Smooth muscle cell (in vitro differentiated cells): ENCODE measurements around the gene DTNBP1. TPM values are rescaled to one million over a fixed set of nuclear protein-coding genes. Genes with fewer than 3 reads are reported as not detected.

ENCODE experiments used
- DNase-seq: peaks from one replicate; lab custom pipeline; 2025; ENCODE audit not compliant: unreplicated experiment; lab: John Stamatoyannopoulos, UW
- H2AFZ ChIP-seq: fragments of 200-600 bp; sonication (generic); 2 replicates; pipeline ENCODE4 v1.6.0; 2016; ENCODE audit warnings: antibody characterized with exemption, low read depth, mild to moderate bottlenecking
- H3F3A ChIP-seq: fragments of 200-600 bp; sonication (generic); 2 replicates; pipeline ENCODE4 v1.6.0; 2017; ENCODE audit warnings: antibody characterized with exemption, low read depth
- H3K27ac ChIP-seq: fragments of 200-600 bp; sonication (generic); 2 replicates; pipeline ENCODE4 v1.5.1; 2016; ENCODE audit warnings: low read depth, mild to moderate bottlenecking
- H3K27me3 ChIP-seq: fragments of 200-600 bp; sonication (generic); 2 replicates; pipeline ENCODE4 v1.6.1; 2016; ENCODE audit warnings: low read depth, mild to moderate bottlenecking
- H3K36me3 ChIP-seq: fragments of 200-600 bp; sonication (generic); 2 replicates; pipeline ENCODE4 v1.5.1; 2016; ENCODE audit warnings: low read depth
- H3K4me1 ChIP-seq: fragments of 200-600 bp; sonication (generic); 2 replicates; pipeline ENCODE4 v1.5.1; 2016; ENCODE audit warnings: low read depth
- H3K4me2 ChIP-seq: fragments of 200-600 bp; sonication (generic); 2 replicates; pipeline ENCODE4 v1.6.0; 2016; ENCODE audit warnings: mild to moderate bottlenecking
- H3K4me3 ChIP-seq: fragments of 200-600 bp; sonication (generic); 2 replicates; pipeline ENCODE4 v1.5.1; 2016; ENCODE audit warnings: mild to moderate bottlenecking
- H3K79me2 ChIP-seq: fragments of 200-600 bp; sonication (generic); 2 replicates; pipeline ENCODE4 v1.6.0; 2016; ENCODE audit warnings: low read depth, mild to moderate bottlenecking
- H3K9ac ChIP-seq: fragments of 200-600 bp; sonication (generic); 2 replicates; pipeline ENCODE4 v1.6.0; 2016; ENCODE audit warnings: low read depth
- H3K9me3 ChIP-seq: fragments of 200-600 bp; sonication (generic); replicated peaks from 2 replicates; pipeline ENCODE4 v1.5.1; 2016; ENCODE audit warnings: low read depth
- H4K20me1 ChIP-seq: fragments of 200-600 bp; sonication (generic); 2 replicates; pipeline ENCODE4 v1.6.0; 2016; ENCODE audit warnings: low read depth
- CTCF ChIP-seq: fragments of 200-600 bp; sonication (generic); IDR thresholded peaks from 2 replicates; pipeline ENCODE4 v1.5.1; 2017; ENCODE audit warnings: borderline replicate concordance, mild to moderate bottlenecking, antibody characterized with exemption; ENCODE audit not compliant: insufficient read depth, poor library complexity, severe bottlenecking
- WGBS: methylation state at CpG from one replicate; pipeline ENCODE4 v1.1.7; 2016; ENCODE audit warnings: low lambda C conversion rate; 5-methylcytosine and 5-hydroxymethylcytosine counted together
- polyA plus RNA-seq: library from polyadenylated mRNA; unstranded; fragments of >200 nt; fragmentation: Nextera tagmentation; extraction: Ambion mirVana; gene quantifications from 2 replicates; pipeline ENCODE4 v1.2.1, GENCODE V29; 2016
- total RNA-seq: library from RNA; depleted of rRNA; stranded (reverse); fragments of >200 nt; gene quantifications from 2 replicates; pipeline ENCODE4 v1.2.3, GENCODE V29; 2014

The DTNBP1 gene
- total and polyA plus RNA-seq, 2 experiments from 2014 or later: 11.9 to 24.2 TPM

- no peak overlapping the region for H3K4me3 ChIP-seq
- TF ChIP-seq CTCF: no peak
- 93% methylated on average over 3 of the region's 3 CpGs for WGBS
- no peak overlapping the region for H3K27ac ChIP-seq
- no peaks in the 10 kb centered on the region for H3K9me3 ChIP-seq
- H3K4me1 ChIP-seq: no peaks in the 10 kb centered on the region
- H2AFZ ChIP-seq: no peak overlapping the region
- H3K36me3 ChIP-seq: no peaks in the 10 kb centered on the region
- DNase-seq: no peak
- no peaks in the 10 kb centered on the region for H3K27me3 ChIP-seq
- no peaks in the 10 kb centered on the region for H3K79me2 ChIP-seq
- no peaks in the 10 kb centered on the region for H4K20me1 ChIP-seq
- H3K4me2 ChIP-seq: no peak overlapping the region
- H3K9ac ChIP-seq: no peak overlapping the region
- no peaks in the 10 kb centered on the region for H3F3A ChIP-seq
Observed at GRCh38 chr6:15534974-15535373, 127.9 kb downstream of the DTNBP1 start.

- Histone ChIP-seq H4K20me1 (no peaks in the 10 kb centered on the region), H3K4me2 (no peak overlapping the region), H3K9ac (no peak overlapping the region), H3K36me3 (no peaks in the 10 kb centered on the region), H3K4me1 (no peaks in the 10 kb centered on the region), H3K4me3 (no peak overlapping the region), H3K9me3 (no peaks in the 10 kb centered on the region), H3K27me3 (no peaks in the 10 kb centered on the region), H3K79me2 (no peaks in the 10 kb centered on the region), H3K27ac (no peak overlapping the region), H3F3A (no peaks in the 10 kb centered on the region), H2AFZ (no peak overlapping the region)
- WGBS: 97% methylated on average over 12 of the region's 12 CpGs
- no peak for TF ChIP-seq CTCF
- no peak for DNase-seq
Observed at GRCh38 chr6:15533379-15534026, 129.3 kb downstream of the DTNBP1 start.

- H2AFZ ChIP-seq: no peak overlapping the region
- no peaks in the 10 kb centered on the region for H3K4me1 ChIP-seq
- no peak overlapping the region for H3K27ac ChIP-seq
- H3K9ac ChIP-seq: no peak overlapping the region
- no peaks in the 10 kb centered on the region for H3K79me2 ChIP-seq
- WGBS: 72% methylated on average over 7 of the region's 7 CpGs
- no peak for TF ChIP-seq CTCF
- H3K36me3 ChIP-seq: no peaks in the 10 kb centered on the region
- DNase-seq: no peak
- no peaks in the 10 kb centered on the region for H3K9me3 ChIP-seq
- H4K20me1 ChIP-seq: no peaks in the 10 kb centered on the region
- H3F3A ChIP-seq: no peaks in the 10 kb centered on the region
- no peak overlapping the region for H3K4me3 ChIP-seq
- H3K4me2 ChIP-seq: no peak overlapping the region
- no peaks in the 10 kb centered on the region for H3K27me3 ChIP-seq
Observed at GRCh38 chr6:15531973-15532372, 130.9 kb downstream of the DTNBP1 start.

- no peak overlapping the region for H2AFZ ChIP-seq
- H4K20me1 ChIP-seq: no peaks in the 10 kb centered on the region
- H3K9ac ChIP-seq: no peak overlapping the region
- no peak overlapping the region for H3K4me3 ChIP-seq
- no peak overlapping the region for H3K27ac ChIP-seq
- no peak for TF ChIP-seq CTCF
- 86% methylated on average over 10 of the region's 10 CpGs for WGBS
- H3K27me3 ChIP-seq: no peaks in the 10 kb centered on the region
- H3K36me3 ChIP-seq: no peaks in the 10 kb centered on the region
- H3F3A ChIP-seq: no peaks in the 10 kb centered on the region
- H3K9me3 ChIP-seq: no peaks in the 10 kb centered on the region
- H3K4me1 ChIP-seq: no peaks in the 10 kb centered on the region
- H3K79me2 ChIP-seq: no peaks in the 10 kb centered on the region
- no peak for DNase-seq
- H3K4me2 ChIP-seq: no peak overlapping the region
Observed at GRCh38 chr6:15530411-15530810, 132.4 kb downstream of the DTNBP1 start.
